ENCODE results near the gene ALDH3A1.

Gene ALDH3A1

DNA sequence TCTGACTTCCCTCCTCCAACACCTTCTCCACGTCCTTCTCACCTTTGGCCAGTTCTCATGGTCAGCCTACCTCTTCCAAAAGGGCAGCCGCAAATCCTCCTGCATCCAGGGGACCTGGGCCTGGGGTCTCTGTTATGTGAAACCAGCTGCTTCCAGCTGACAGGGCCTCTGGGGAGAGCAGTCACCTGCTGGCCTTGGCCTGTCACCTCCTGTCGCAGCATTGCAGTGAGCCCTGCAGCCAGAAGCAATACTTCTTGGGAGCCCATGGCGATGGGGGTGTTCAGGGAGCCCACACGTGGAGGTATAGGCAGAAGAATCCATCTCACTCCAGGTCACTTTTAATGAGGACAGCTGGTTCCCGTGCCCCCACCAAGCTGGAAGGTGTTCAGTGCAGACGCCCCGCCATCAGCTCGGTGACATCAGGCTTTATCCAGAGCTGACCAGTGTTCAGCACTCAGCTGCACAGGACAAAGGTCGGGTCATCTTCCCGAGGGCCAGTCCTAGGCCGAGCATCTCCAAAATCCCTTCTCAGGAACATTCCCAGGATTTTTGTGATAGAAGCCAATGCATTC is 30.0 kb downstream of the ALDH3A1 start:
- no peak for DNase-seq

DNA sequence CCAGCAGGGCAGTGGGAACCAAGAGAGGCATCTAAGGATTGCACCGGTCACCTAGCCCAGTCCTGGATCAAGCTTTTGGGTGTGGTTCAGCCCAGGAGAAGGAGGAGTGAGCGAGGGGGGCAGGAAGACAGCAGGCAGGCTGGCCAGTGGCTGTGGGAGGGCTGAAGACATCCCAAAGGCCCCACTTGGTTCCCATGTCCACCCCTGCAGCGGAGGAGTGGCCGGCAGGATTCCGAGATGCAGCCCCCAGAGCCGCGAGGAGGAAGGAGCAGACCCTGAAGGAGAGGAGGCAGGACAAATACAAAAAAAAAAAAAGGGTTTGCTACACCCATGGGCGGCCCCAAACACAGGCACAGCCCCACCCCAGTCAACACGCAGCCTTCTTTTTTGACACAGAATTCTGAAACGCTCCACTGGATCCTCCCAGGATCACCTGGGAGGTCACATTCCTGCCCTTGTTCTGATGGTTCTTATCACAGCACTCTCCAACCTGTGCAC is 30.6 kb downstream of the ALDH3A1 start:
- no peak for DNase-seq

- DNase-seq: no peak
Measured at GRCh38 chr17:19717031-19717360, 31.1 kb downstream of the ALDH3A1 start.

DNA sequence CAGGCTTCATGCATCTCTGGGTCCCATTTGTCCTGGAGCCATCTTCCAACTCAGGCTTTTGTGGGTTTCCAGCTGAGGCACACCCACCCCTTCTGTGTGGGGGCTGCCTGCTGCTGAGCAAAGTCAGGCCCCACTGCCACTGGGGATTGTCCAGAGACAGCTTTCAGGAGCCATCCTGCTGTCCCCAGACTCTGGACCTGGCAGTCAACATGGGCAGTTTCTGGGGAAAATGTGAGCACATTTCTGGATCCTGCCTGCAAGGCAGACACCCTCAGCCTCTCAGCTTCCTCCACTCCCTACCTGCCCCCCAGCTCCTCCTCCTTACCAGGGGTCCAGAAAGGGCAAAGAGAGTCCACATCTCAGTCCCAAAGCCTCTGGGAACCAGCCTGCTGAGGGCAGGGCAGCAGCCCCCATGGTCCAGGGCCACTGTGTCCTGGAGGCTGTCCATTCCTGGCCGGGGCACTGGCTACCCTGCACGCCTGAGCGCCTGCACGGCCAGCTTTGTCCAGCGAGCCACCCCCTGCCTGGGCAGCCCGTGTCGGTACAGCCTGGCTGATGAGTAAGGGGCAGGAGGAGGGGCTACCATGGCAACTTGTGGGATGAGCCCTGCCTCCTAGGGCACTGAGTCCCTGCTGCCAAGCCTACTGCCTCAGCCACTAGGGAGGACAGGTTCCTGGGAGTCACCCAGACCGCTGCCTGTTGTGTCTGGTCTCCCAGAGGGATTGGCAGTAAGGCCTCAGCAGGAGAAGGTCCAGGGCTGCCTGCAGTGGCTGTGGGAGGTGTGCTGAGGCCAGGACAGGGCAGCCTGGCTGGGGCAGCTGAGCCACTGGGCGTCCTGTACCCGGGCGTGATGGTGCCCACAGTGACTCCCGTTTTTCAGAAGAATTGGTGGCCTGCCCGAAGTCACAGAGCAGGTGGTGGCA is 31.7 kb downstream of the ALDH3A1 start, which contains the start of gene SLC47A2:
TSS of gene SLC47A2 (minus strand) at position 477 of the 923 bp plus-strand sequence. CDS start at position 448, 29 bp downstream.
- no peak for DNase-seq

DNA sequence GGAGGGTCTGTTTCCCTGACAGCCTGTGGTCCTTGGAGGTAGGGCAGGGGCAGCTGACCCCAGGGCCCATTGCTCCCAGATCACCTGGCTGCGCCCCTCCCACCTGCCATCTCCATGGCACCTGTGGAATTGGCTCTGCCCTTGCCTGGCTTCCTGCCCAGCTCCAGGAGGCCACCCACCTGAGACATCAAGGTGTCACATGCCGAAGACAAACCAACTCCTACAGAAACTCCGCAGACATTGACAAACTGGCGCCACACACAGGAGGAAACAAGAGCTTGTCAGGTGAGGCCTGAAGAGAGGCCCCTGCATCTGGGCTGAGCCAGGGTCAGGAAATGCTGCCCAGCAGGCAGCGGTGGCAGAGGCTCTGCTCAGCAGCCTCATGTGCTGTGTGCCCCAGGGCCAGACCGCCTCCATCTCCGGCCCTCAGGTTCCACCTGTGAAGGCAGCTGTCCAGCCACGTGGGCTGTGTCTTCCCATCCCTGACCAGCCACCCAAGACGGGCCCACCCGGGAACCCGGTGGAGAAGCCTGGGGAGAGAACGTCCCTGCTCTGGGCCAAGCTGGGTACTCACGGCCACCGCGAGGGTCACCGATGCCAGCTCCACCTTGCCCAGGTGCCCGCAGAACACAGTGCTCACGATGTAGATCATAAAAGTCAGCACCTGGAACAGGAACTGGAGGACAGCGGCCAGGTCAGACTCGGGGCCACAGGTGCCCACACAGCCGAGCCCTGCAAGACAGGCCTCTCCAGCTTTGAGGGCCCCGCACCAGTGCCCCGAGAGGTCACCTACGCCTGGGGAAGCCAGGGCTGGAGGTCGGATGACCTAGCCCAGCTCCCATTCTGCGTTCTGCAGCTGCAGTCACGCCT is 33.3 kb downstream of the ALDH3A1 start:
- DNase-seq: no peak

DNA sequence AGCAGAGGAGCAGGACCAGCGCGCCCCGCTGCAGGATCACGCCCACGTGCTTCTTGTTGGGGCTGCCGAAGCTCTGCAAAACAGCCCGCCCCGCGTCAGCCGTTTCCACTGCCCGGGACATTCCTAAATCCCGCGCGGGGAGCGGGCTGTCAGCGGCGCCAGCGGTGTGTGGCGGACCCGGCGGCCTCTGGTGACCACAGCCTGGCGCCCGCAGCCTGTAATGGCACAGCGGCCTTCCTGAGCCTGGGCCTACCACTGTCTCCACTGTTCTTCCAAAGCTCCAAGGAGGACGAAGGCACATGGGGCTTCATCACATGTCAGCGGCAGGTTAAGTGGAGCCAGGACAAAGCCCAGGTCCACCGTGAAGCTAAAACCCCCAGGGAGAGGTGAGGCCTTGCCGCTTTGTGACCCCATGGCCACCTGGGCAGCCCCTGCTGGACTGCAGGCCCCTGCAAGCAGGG is 34.2 kb downstream of the ALDH3A1 start:
- no peak for DNase-seq

DNA sequence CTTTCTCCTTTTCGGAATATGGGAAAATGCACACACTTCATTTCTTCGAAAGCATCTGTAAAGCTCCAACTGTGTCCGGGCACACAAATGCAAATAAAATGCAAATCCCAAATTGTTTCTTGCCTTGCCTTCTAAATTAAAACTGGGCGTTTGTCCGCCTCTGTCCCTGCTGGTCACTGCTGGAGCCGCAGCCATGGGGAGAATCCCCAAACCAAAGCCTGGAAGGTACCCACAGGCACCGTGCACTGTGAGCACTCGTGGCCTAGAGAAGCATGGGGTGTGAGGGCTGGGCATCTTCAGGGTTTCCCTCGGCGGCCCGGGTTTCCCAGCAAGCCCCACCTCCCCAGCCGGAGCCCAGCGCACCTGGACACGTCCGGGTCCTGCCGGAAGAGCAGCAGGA is 34.6 kb downstream of the ALDH3A1 start:
- no peak for DNase-seq

GRCh38 chr17:19712436-19713004 is 35.6 kb downstream of the ALDH3A1 start:
- DNase-seq: no peak

GRCh38 chr17:19709841-19710240 is 38.3 kb downstream of the ALDH3A1 start:
- no peak for DNase-seq

- DNase-seq: no peak
Measured at GRCh38 chr17:19708431-19709175, 39.5 kb downstream of the ALDH3A1 start.

- no peak for DNase-seq
Measured at GRCh38 chr17:19707728-19708221, 40.3 kb downstream of the ALDH3A1 start.

DNA sequence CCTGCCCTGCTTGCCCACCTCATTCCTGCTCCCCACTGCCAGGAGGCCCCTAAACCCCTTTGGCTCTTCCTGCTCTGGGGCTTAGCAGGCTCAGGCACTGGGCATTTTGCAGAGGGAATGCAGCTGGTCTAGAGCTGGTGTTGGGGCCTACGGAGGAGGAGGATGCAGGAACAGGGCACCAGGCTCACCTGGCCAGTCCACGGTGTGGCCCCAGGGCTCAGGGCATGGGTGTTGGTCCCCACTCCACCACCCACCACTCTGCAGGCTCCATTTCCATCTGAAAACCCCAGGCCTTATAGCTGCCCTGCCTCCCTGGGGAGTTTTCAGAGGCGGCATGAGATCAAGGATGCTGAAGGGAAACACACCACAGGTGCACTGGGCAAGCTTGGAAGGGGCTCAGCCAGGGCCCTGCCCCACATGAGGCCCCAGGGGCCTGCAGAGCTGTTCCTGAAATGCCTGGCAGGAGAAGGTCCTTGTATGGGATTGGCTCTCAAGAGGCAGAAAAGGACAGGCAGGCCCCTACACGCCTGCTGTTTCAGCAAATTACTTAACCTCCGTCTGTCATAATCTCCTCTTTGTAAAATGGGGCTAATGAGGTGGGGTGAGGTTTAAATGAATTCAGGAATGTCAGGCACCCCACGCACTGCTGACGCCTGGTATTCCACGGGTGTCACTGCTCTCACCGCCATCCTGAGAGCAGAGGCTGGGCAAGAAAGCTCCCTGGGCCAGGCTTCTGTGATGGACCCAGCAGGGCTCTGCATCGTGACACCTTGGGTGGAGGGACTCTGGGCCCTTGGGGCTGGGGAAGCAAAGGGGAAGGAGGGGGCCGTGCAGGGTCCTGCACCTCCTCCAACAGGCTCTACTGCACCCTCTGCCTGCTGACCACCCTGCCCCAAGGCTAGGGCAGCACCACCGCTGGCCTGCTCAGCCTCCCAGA is 41.0 kb downstream of the ALDH3A1 start:
- no peak for DNase-seq

- DNase-seq: no peak
Measured at GRCh38 chr17:19705771-19706770, 42.0 kb downstream of the ALDH3A1 start.

GRCh38 chr17:19705201-19705600 is 42.9 kb downstream of the ALDH3A1 start:
- DNase-seq: no peak

DNA sequence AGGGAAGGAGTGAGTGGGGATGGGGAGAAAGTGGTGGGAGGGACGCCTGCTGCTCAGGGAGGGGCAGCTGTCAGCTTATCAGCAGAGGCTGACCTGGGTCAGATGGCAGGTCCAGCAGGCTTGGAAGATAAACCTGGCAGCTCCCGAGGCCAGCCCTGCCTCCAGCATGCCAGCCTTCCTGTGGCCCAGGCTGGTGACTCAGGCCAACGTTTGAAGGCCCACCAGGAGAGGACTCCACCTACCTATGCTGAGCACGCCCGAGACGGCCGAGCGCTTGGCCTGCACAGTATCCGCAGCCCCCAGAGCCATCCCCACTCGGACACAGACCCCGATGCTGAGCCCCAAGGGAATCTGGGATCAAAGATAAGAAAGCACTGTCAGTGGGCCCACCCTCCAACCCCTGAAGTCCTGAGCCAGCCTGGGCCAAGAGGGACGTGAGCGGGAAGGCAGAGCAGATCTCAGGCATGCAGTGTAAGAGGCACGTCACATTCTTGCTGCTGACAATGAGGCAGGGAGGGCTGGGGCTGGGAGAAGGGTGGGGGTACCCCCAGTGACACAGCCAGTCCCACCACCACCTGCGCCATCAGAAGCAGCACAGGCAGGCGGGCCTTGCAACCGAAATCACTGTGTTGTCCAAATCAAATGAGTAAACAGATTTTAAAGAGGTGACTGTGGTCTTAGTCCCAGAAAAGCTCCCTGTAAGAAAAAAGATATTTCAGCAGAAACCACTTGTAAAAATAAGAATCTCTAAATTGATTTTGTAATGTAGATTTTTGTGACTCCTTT is 44.1 kb downstream of the ALDH3A1 start:
- DNase-seq: no peak

DNA sequence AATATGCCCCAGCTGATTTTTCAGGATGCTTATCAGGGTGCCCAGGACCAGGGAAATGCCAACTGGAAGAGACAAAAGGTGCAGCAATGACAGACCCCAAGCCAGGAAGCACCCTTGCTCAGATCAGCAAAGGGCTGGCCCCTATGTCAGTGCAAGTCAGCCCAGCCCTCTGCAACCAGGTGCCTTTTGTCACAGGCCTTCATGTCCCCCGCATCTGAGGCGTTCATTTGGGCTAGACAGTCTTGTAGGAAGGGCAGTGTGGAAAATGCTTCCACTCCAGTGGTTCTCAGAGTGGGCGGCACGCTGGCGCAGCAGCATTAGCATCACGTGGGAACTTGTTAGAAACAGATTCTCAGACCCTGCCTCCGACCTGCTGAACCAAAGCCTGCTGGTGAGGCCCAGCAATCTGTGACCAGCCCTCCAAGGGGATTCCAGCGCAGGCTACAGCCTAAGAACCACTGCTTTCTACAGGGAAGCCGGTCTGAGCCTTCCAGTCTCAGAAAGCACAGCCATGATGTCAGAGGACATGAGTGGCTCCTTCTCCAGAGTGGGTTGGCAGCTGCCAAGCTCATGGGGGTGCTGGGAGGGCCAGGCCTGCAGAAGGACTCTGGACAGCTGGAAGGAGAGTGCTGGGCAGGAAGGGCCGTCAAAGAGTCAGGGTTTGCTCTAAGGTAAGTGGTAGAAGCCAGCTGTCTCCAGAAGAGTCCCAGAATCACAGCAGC is 44.8 kb downstream of the ALDH3A1 start:
- no peak for DNase-seq

DNA sequence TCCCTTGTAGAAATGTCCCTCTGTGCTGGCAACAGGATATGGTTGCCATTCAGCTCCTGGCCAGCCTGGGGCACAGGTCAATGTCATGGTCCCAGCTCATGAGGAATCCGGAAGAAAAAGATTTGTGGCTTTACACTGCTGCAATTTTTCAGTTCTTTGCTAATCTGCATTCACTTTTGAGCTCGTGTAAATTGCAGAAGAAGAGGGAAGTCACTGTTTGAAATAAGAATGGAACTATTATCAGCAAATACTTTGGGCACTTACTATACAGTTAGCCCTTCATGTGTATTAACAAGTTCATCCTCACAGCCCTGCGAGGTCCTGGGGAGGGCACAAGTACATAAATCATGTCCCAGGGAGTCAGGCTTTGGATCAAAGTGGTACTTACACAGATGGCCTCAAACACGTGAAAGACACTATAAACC is 45.9 kb downstream of the ALDH3A1 start:
- DNase-seq: no peak

All from NCI-H1417 treated with DMSO at 0.1 percent for 48 hours (cell line).